NCI-H1694 (cell line): ENCODE data around the gene SUPT16H.
"Not testable (repeated sequence)": the region's sequence is repeated elsewhere in the genome, so short reads cannot be mapped to it uniquely, and the experiment has no call there.

Experiments
- DNase-seq: peaks from one replicate; lab custom pipeline; 2025; lab: John Stamatoyannopoulos, UW

SUPT16H gene

DNA sequence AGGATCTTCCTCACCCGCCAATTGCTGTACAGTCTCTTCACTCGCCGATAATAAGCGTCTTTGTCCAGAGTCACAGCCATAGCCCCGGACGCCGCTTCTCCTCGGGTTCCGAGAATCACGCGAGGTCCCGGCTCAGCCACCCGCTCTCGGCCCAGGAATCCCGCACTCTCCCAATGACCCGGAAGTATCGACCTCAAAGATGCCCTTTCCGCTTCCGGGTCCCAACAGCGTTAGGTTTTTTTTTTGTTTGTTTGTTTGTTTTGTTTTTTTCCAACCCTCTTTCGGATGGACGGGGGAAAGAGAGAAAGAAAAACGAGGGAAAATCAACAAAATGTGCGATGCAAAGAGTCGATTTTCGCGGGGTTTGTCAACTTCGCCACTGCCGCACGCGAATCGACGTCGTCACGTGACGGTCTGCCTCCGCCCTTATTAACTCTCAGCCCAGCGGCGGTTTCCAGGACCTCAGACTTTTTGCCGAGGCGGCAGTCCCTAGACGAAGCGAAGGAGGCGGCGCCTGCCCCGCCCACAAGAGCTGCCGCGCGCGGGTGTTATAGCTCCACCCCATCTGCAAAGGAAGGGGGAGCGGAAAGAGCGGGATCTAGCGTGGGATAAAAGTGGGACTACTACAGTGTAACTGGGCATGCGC lies at the start of gene SUPT16H:
Gene SUPT16H (minus strand): TSS at position 172 of the 646 bp plus-strand sequence. CDS start 92 bp downstream, at position 80.
- peak; percentile 98 for DNase-seq

DNA sequence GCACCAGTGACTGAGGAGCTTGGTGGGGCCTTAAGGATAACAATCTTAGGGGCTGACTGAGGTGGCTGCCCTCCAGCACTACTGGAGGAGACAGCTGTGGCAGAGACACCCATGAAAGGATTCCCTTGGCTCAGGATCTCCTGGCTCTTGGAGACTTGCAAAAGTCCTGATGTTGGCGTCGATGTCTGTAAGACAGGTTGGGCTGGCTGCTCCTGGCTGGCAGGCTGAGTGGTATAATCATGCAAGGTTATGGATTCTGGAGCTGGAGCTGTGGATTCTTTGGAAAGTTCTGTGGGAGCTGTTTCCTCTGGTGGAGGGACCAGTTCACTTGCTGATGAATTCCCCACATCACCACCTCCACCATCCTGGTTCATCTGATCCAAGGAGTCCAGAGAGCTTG lies 47.3 kb upstream of the SUPT16H start:
- no peak for DNase-seq

DNA sequence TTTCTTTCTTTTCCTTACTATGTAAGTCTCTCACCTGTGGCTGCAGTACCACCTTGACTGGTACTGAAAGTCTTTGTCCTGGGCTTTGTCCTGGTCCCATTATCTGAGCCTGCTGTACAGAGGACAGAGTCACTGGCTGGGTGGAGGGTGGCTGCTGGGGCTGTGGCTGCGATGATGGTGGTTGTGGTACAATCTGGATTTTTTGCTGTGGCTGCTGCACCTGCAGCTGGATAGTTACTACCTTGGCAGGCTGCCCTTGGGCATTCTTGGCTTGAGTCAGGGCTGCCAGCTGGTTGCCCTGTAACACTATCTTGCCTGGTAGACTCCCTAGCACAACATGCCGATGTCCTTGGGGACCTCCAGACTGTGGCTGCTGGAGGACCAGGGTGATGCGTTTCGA lies 45.1 kb upstream of the SUPT16H start:
- peak; percentile 92 for DNase-seq

DNA sequence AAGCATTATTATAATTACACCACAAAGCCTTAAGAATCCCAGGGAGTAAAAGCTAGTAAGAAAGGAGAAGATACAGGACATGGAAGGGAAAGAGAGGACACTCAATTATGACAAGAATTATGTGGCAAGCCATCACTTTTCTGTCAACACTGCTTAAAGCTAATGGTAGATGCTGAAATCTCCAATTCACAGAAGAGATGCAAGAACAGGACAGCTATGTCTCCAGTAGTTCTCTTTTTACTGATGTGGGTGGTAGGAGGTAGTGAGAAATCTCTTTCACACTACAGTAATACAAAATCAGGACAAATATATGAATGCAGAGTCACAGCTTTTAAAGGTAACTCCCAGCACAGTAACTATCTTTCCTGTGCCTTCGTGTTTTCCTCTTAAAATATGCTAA lies 42.9 kb upstream of the SUPT16H start:
- DNase-seq: no peak

DNA sequence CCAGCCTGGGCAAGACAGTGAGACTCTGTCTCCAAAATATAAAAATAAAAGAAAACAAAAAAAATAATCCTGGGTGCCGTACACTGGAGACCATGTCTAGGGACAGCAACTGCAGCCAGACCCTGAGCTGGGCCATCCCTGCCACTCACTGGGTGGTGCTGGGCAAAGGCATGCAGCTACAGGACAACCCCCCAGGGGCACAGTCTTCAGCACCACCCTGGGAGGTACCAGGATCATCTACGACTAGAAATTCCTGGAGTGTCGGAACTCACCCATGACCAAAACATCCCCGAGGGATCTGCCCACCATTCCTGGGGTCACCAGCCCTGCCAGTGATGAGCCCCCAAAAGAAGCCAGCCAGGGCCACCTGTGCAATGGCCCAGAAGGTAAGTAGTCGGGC lies 35.7 kb upstream of the SUPT16H start:
- DNase-seq: no peak

DNA sequence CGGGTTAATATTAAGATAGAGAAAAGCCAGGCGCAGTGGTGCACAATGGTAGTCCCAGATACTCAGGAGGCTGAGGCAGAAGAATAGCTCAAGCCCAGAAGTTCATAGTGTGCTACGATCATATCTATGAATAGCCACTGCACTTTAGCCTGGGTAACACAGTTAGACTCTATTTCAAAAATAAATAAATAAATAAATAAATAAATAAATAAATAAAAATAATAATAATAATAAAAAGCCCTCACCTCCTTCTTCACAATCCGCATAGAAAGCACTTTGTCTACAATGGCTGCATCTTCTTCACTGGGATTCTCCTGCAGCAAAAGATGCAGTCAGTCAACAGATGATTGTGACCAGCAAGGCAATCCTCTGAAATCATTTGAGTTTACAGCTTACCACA lies 31.5 kb upstream of the SUPT16H start:
- no peak for DNase-seq

DNA sequence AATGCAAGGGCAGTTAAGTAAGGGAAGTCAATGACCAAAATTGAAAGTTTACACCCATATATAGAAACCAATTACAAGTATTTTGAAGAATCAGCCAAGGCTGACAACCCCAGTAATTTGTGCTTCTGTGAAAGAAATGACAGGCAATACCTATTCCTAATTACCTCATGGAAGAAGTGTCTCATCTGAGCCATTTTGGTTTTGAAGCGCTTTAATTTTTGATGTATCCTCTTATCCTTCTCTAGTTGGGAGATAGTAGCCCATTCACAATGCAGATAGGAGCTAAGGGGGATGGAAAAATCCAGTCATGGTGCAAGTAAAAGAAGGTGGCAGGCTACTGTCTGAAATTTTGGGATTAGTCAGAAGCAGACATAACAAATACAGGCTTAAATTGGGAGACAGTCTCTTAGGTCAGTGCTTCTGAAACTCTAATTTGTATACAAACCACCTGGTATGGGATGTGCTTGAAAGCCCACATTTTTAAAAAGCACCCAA lies 30.4 kb upstream of the SUPT16H start:
- DNase-seq: no peak

DNA sequence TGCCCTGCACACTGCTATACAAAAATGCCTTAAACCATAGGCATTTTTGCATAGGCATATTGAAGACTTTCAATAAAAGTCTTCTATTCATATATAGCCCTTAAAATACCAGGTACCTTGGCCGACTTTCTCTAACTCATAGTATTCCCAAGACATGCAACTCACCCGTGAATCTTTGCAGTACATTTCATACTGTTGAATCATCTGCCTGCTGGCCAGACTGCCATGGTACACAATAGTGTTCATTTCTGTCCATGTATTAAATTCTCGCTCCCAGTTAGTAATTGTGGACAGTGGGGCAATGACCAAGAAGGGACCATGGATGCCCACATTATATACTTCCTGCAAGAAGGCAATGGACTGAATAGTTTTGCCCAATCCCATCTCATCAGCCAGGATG lies 24.3 kb upstream of the SUPT16H start:
- no peak for DNase-seq

DNA sequence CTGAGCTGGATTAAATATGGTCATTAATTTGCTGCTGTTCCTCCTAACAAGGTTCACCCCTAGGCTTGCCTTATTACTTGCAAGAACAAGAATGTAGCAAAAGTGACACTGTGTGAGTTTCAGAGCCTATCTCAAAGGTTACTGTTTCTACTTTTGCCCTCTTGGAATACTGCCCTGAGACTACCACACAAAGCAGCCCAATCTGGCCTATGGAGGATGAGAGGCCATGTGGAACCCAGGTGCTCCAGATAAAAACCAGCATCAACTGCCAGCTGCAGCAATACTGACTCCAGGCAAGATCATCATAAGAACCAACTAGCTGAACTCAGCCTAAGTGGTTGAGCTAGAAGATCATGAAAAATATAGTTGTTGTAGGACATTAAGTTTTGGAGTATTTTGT lies 22.4 kb upstream of the SUPT16H start:
- DNase-seq: no peak

DNA sequence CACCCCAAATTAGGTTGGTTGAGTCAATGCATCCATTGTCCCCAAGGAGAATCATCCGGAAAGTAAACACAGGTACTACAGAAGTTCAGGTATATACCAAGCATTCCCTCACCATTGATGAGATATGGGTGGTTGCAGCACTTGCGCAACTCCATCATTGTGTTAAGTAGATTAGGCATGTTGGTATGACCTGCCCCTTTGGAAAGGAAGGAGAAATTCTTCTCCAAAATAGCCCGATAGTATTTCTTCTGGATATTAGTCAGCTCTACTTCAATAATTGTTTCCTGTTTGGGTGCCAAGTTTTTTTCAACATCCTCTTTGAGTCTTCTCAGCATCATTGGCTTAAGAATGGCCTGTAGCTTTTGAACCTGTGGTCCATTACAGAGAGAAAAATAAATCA lies 21.3 kb upstream of the SUPT16H start:
- DNase-seq: no peak

DNA sequence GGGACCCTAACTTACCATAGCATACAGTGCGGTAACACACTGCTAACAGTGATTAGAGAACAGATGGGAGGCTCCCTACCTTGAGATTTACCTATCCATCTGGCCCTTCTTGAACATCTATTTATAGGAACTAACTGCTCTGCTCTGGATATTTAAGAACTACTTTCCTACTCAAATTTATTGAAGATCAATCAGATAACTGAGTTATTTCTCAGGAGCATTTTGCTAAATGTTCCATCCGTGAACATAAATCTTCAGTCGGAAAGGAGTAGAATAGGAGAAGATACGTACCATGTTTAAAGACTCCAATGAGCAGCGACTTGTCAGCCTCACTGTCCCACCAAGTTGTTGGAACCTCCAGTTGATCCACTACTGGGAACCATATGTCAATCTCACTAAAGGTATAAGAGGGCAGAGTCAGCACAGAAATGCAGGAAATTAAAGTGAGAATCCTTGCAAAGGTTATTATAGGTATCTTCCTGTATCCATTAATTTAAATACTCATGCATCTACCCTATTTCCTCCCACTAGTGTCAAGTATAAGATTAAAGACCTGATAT lies 15.6 kb upstream of the SUPT16H start:
- DNase-seq: no peak

DNA sequence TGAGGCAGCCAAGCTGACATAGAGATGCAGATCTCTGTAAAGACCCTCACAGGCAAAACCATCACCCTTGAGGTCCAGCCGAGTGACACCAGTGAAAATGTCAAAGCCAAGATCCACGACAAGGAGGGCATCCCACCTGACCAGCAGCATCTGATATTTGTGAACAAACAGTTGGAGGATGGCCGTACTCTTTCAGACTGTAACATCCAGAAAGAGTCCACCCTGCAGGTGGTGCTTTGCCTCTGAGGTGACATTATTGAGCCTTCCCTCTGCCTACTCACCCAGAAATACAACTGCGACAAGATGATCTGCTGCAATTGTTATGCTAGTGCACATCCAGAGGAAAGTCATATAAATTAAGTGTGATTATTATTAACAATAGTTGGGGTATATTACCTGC lies 15.1 kb upstream of the SUPT16H start:
- no peak for DNase-seq

DNA sequence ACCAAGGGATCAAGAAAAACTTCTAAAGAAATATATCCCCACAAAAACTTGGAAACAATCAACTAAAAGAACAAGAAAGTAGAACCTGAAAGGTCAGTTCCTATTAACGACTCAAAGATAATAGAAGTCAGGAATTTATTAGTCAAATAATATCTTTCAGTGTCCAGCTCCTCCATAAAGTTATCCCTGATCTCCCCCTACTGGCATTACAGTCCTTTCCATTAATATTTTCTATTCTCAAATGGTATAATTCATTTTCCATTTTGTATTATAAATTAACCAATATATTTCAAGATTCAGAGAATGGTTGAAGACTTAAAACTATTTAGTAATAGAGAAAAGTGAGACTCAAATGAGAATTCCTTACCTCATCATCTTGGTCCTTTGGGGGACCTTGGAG lies 11.6 kb upstream of the SUPT16H start:
- no peak for DNase-seq

DNA sequence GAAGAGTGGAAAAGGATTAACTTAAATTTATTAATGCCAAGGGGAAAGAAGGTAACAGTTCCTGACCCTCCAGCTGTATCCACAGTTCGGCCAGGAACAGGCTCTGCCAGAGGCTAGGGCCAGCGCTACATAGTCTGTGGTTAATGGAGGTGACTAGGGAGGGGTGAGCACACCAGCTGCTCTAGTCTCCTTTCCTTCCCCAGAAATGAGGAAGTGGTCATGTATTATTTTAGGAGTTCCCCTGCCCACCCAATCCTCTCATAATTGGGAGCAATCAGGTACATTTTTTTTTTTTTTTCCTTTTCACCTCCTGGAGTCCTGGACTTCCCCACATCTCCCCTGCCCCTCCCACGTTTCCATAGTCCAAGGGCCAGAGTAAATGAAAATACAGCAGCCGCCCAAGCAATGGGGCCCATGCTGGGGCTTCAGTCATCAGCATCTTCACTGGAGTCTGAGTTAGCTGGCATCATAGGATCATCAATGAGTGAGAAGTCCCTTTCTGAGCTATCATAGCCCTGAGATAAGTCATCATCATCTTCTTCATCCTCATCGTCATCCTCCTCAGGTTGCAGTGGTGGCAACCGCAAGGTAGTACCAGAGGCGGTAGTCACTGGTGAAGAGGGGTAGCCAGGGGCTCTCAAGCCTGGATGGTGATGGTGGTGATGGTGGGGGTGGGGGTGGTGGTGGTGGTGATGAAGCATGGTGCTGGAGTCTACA lies 1.5 kb upstream of the SUPT16H start:
- DNase-seq: no peak

DNA sequence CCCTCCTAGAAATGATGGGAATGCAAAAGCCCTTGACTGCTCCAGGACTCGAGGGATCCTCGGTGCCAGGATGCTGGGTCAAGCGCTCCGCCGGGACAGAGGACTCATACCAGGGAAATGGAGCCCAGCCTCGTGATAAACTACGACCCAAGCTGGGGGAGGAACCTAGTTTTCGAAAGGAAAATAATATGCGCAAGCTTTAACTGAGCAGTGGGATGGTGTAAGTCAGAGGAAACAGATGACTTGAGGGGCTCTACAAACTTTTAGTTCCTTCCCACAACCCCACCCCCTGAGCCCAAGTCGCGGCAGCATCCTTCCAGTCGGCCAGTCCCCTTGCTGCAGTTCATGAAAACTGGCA lies 654 bp upstream of the SUPT16H start:
- DNase-seq: no peak

DNA sequence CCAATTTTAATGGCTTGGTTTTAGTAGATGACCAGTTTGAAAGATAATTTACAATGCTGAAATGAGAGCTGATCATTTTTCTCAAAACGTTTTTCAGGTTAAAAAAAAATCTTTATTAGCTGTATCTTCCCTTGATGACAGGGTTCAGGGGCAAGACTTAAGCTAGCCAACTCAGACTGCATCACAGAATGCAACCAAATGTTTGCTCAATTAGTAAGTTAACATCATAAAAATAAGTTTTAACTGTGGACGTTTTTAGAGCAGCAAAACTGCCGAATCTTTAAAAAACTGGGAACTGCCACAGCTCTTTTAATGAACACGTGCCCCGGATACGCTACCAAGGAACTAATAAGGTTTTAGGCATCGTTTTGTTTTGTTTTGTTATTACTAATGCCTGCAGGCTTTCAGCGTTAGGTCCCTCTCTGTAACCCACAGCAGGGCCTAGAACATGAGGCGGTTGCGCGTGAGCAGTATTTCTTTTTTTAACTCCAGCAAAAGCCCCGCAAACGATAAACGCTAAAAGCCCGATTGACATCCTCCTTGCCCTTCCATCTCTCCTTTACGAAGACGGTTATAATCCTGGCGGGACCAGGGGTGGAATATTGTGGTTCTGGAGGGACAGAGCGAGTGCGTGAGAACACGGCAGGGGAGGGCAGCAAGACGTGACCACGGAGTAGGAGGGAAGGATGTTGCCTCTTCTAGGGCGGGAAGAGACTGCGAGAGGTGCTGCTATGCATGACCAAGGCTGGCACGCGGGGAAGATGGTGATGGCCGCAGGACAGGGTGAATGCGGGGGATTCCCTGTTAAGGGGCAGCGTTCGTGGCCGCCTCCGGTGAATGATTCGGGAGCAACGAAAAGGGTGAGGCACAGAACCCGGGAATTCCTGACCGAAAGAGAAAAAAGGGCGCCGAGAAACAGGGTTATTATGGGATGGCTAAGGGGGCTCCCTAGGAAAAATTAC lies 652 bp downstream of the SUPT16H start:
- peak; percentile 69 for DNase-seq

DNA sequence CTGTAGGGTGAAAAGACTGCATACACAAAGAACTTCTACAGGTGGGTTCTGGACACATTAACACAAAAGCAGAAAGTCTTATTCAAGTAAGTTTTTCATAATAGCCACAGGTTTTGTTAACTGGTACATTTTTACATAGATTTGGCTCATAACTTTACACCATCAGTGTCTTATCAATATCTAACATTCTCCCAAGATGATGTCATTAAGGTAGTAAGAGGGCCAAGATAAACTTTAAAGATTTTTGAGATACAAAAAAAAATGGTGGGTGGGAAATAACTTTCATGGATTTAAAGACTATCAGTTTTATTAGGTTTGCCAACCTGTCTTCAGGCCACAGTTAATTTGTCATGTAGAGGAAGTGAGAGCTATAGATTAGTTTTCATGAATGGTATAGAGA lies 1.7 kb downstream of the SUPT16H start:
- DNase-seq: no peak

DNA sequence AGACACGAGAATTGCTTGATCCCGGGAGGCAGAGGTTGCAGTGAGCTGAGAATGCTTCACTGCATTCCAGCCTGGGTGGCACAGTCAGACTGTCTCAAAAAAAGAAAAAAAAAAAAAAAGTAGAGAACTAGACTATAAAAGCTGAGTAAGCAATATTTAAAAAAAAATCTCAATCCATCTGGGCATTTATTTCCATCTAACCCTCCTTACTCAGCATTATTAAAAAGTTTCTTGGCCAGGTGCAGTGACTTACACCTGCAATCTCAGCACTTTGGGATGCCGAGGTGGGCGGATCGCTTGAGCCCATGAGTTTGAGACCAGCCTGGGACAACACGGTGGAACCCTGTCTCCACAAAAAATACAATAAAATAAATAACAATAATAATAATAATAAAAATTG lies 4.5 kb downstream of the SUPT16H start:
- DNase-seq: no peak

DNA sequence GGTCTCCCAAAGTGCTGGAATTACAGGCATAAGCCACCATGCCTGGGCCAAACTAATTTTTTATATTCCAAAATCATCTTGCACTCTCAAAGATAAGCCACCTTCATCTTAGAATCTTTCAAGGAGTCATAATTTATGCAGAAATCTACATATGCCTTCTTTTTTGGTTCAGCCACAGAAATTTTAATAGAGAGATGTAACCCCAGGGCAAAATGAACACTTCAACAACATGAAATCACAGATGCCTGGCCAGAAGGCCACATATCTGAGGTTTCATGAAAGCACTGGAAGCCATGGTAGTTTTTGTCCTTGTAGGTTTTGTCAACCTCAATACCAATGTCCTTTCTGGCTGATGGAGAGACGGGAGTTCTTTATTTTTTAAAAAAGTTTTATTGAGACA lies 9.8 kb downstream of the SUPT16H start:
- DNase-seq: no peak

DNA sequence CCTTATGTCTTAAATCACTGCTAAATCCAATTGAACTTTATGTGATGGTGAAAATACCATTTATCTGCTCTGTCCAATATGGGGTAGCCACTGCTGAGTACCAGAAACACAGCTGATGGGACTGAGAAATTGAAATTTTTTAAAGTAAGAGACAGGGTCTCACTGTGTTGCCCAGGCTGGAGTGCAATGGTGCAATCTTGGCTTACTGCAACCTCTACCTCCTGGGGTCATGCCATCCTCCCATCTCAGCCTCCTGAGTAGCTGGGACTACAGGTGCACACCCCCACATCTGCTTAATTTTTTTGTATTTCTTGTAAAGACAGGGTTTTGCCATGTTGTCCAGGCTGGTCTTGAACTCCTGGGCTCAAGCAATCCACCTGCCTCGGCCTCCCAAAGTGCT lies 11.0 kb downstream of the SUPT16H start:
- DNase-seq: not testable (repeated sequence)

DNA sequence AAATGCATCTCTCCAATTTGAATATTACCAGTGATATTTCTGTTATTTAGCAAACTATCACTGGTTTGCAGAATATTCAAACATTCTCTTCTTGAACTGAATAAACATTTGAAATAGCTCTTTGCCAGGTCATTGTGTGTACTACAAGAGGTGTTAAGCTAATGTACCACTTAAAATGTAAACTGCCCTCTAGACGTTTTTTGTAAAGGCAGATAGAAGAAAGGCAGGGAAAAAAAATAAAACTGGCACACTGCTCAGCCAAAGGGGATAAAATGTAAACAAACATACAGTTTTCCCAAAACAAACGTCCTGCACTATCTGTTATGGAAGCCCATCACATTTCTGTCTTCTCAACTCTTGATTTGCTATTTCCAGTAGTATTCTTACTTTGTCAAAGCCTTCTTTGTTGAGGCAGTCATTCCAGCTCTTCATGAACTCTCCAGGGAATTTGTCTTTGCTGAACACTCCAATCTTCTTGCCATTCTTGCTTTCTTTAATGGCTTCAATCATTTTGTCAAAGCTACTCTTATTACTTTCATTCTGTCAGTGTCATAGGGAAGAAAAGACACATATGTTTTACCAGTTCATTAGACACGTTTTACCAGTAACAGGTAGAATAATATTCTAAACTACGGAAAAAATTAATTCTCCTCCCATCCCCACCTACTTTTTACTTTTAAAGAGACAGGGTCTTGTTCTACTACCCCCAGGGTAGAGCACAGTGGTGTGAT lies 13.7 kb downstream of the SUPT16H start:
- DNase-seq: no peak
